GM18499 (cell line): ENCODE data around the gene PGF.

Experiments used
- ATAC-seq: cut with Tn5 transposase; IDR thresholded peaks from one replicate; pipeline ENCODE4 v1.9.1; 2021; ENCODE audit warnings: moderate number of reproducible peaks; ENCODE audit not compliant: insufficient read depth, unreplicated experiment

The PGF gene

GRCh38 chr14:74960736-74961135, 5.3 kb upstream of the PGF start:
- no peak for ATAC-seq

DNA sequence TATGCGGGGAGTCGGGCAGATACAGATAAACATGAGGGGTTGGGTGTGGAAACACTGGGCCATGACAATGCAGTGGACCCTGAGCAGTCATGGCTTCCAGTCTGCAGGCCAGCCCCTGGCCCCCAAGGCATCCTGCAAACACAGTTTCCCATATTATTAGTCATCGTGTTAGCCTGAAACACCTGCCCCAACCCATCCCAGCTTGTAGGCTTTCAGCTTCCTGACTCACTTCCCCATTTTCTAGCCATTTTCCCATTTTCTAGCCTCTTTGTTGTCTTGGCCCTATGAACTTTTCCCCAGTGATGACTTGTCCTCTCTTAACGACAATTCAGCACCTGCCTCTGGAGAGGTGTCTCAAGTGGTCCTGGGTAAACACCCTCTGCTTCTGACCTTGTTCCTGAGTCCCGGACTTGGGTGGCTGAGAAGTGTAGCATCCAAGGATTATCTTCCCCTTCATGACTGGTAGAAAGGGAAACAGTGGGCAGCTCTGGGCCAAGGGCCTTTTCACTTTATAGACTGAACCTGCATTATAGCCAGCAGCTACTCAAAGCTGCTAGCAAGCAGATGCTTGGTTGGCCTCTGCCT, 4.3 kb upstream of the PGF start:
- ATAC-seq: no peak

GRCh38 chr14:74956280-74957072, 1.1 kb upstream of the PGF start:
- no peak for ATAC-seq

GRCh38 chr14:74956027-74956279, 556 bp upstream of the PGF start:
- no peak for ATAC-seq

DNA sequence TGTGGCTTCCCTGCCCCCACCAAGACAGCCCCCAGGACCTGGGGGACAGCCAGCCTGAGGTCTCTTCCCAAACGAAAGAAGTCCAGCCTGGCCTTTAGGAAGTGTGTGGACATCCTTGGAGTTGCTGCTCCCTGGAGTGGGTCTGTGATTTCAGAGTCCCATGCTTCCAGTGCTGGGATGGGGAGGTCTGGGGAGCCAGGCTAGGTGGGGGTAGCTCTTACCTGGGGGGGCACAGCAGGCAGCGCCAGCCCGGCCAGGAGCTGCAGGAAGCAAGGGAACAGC, 509 bp downstream of the PGF start:
- no peak for ATAC-seq

DNA sequence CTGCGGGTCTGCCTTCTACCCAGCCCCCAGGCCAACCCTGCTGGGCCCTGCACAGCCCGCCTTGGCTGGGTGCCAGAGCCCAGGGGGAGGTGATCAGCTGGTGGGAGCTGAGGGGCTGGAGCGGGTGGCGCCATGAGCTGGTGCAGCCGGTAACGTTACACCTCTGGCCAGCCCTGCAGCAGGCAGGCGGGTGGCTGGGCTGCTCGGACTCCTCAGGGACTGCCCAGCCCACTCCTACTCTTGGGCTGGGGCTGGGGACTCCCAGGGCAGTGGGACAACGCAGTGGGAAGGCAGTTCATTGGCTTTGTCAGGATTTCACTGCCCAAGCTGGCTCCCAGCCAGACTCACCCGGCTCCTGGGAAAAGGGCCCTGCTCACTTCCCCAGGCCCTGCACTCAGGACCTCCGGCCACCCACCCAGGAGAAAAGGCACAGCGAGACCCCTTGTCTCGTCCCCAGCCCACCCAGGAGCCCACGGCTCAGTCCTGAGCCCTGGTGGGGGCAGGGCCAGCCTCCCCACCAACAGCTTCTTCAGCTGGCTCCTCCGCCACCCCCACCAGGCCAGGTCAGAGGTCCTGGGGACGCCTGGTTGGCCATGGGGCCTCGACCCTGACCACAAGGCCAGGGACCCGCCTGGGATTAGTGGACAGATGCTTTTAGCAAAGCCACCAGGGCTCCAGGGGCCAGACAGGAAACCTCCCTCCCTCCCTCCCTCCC, 1.0 kb downstream of the PGF start:
- no peak for ATAC-seq

DNA sequence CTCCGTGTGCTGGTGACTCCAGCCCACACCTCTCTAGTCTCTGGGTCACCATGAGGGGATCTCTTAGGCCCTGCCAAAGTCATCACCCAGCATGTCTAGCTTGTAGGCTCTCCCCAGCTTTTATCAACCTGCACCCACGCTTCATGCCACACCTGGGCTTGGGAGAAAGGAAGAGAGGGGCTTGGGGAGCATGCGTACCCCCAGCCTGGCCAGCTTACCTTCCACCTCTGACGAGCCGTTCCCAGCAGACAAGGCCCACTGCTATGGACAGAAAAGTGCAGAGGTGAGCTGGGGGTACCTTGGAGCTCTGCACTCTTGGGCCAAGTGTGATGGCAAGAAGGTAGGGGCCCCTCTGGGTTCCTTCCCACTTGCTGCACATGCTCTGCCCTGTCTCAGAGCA, 1.7 kb downstream of the PGF start:
- ATAC-seq: no peak

GRCh38 chr14:74952697-74953484, 2.5 kb downstream of the PGF start:
- ATAC-seq: no peak

GRCh38 chr14:74952180-74952665, 3.2 kb downstream of the PGF start:
- no peak for ATAC-seq

DNA sequence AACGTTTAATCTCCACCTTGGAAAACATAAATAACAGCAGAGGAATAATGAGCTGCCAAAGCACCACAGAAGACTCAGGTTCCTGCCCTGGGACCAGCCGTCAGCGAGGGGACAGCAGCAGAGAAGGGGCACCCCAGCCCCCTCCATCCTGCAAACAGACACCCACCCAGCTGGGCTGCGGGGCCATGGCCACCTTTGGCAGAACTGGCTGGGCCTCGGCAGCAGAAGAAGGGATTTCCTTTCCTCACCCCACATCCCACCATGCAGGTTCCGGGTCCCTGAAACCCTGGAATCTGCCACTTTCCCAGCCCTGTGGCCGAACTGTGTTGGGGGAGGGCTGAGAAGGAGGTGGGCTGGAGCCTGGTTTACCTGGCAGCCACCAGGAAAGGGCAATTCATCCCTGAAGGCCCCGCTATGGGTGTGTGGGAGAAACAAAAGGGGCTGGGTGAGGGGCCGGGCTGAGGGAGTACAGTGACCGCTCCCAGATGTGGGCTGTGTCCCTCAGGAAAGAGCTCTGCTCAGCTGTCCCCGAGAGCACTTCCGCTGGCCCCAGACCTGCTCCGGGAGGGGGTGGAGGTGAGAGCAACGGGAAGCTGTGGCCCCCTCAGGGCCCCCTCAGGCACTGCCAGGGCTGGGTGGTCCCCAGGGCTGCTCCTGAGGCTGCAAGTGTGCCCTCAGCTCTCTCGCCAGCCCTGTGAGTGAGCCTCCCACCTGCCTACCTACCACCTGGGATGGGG, 3.8 kb downstream of the PGF start:
- no peak for ATAC-seq

GRCh38 chr14:74950795-74951442, 4.5 kb downstream of the PGF start:
- no peak for ATAC-seq

DNA sequence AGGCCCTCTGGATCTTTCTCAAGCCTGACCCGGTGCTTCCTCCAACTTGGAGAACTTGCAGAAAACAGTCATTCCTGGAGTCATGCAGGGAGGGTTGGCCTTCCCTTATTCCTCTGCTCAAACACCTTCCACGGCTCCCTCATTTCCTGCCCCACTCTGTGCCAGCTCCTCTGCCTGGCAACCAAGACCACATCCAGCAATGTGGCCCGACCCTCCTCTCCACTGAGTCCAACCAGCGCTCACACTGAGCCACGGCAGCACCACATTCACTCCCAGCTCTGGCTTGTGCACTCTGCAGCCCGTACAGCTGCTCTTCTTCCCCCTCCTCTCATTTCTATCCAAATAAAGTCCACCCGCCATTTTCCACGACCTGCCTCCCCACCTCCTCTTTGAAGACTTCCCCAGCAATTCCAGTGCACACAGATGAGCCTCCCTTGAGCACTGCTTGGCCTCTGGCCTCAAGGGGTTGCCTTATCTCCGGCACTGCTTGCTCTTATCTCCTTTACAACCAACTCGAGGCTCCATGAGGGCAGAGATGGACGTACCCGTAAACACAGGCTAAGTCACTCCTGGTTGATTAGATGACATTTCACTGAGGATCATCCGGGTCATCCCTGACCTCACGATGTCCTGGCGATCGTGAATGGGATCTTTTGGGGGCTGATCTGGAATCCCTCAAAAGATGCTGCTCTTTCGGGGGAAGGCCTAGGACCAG, 5.4 kb downstream of the PGF start:
- no peak for ATAC-seq

DNA sequence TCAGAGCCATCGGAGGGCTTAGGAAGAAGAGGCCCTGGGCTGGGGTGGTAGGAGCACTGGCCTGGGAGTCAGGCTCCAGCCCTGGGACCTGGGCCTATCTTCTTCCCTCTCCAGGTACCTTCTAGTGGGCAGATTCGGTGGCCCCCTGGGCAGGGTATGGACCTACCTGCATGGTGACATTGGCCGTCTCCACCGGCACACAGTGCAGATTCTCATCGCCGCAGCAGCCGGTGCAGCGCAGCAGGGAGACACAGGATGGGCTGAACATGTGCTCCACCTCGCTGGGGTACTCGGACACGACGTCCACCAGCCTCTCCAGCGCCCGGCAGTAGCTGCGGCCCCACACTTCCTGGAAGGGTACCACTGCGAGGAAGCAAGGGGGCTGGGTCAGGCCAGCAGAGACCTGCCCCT, 6.2 kb downstream of the PGF start:
- ATAC-seq: no peak

DNA sequence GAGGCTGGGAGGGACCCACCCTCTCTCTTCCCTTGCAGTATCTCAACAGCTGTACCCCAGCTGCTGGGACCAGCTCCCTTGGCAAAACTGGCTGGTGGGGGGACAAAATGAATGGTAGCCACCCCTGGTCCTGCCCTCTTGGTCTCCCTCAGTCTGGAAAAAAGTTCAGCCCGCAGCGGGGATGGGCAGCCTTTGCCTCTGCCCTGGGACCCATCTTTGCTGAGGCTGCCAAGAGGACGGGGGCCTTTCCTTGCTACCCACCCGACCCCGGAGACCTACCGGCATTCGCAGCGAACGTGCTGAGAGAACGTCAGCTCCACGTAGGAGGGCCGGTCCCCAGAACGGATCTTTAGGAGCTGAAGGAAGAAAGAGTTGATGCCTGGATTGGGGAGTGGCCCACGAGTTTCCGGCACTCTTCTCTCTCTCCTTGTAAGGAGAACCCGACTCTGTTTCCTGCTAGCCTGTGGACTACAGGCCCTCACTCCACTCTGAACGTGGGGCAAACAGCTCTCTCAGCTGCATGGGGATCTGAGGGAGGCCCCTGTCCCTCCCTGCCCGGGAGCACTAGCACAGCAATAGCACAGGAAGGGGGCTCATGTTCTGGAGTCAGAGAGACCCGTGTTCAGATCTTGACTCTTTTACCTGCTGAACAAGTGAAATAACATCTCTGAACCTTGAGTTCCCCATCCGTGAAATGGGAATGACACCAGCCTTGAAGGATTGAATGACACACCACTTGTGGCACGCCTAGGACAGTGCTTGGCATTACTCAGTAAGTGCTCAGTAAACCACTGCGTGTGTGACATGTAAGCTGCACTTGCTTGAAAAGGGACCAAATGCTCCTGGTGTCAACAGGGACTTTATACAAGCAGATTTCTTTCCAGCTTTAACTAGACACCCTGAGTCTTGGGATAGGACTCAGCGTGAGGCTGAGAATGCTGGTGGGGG, 6.9 kb downstream of the PGF start:
- ATAC-seq: no peak

DNA sequence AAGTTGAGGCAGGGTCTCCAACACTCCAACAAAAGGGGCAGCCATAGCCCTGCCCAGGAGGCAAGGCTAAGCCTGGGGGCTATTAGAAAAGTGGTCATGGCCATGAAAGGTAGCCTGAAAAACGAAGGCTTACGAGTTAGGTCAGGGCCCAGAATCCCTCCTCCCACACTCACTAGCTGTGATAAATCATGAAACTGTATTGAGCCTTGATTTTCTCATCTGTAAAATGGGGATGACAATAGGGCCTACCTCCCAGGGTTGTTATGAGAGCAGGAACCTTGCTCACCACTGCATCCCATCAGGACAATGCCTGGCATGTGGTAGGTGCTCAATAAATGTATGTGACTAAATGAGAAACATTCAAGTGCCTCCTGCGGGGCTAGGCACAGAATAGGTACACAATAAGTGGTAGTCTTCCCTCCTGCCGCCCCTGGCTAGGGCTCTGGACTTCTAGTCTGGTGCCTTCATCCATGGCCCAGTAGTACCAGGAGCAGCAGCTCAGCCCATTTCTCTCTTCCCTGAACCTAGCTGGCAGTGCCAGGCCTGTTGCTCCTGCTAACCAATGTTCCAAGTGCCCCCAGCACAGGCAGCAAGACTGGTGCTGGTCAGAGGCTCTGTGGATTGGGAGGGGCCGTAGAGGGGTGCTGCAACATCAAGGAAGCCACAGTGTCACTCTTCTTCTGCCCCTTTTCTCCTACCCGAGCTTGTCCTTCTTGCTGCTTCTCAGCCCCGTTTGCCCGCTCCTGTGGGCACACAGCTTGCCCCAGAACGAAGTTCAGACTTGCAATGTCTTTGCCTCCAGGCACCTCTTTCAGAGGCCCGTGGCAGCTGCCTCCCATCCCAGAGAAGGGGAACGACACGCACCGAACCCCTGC, 7.8 kb downstream of the PGF start:
- ATAC-seq: no peak

- ATAC-seq: no peak
These were observed 8.6 kb downstream of the PGF start for GRCh38 chr14:74946659-74947281.
